Panc1 (cell line): ENCODE data around the gene PPM1G. TPM values are rescaled to one million over a fixed set of nuclear protein-coding genes. Genes with fewer than 3 reads are reported as not detected.

Experiments
- ATAC-seq: fragments of 200-7000 bp; cut with Tn5 transposase; 2 replicates; pipeline ENCODE4 v1.9.1; 2020; ENCODE audit warnings: mild to moderate bottlenecking, moderate library complexity
- BruUV-seq: library from RNA; stranded (reverse); fragments of 400-500 nt; replicated peaks from 2 replicates; lab custom pipeline; 2021; lab: Mats Ljungman, UMichigan
- CTCF ChIA-PET: fragments of 300-600 bp; sonication (Branson Sonifier 250); formaldehyde crosslinking; loops from one replicate; lab custom pipeline; 2022; ENCODE audit warnings: antibody characterized with exemption; lab: Charles Lee
- POLR2A ChIA-PET: fragments of 300-600 bp; sonication (Branson Sonifier 250); formaldehyde crosslinking; loops from one replicate; lab custom pipeline; 2022; ENCODE audit warnings: antibody characterized with exemption; lab: Charles Lee
- DNase-seq: peaks from one replicate; pipeline ENCODE4 v3.0.0-alpha.2; 2010; ENCODE audit warnings: low read depth, low spot score
- H3K27ac ChIP-seq: 2 replicates; pipeline ENCODE4 v1.5.1; 2011; ENCODE audit warnings: mild to moderate bottlenecking, low read length, inconsistent platforms
- H3K27me3 ChIP-seq: fragments of 200-500 bp; sonication (Bioruptor generic); 2 replicates; pipeline ENCODE4 v1.6.0; 2014; ENCODE audit warnings: low read length, inconsistent platforms; ENCODE audit not compliant: control insufficient read depth, insufficient read depth
- H3K36me3 ChIP-seq: fragments of 200-500 bp; sonication (Bioruptor generic); 2 replicates; pipeline ENCODE4 v1.5.1; 2014; ENCODE audit warnings: inconsistent platforms, mild to moderate bottlenecking, low read length, moderate library complexity; ENCODE audit not compliant: control insufficient read depth, insufficient read depth
- H3K4me1 ChIP-seq: 2 replicates; pipeline ENCODE4 v1.5.1; 2011; ENCODE audit warnings: inconsistent platforms, mild to moderate bottlenecking, low read length, moderate library complexity; ENCODE audit not compliant: control insufficient read depth, insufficient read depth
- H3K4me3 ChIP-seq, 2 experiments: 2 replicates each; pipeline ENCODE4 v1.5.1; 2011 to 2012; ENCODE audit warnings: low read depth in 2 of 2, low read length in 2 of 2, mild to moderate bottlenecking in 2 of 2, inconsistent platforms in 1 of 2, moderate library complexity in 1 of 2
- H3K9me3 ChIP-seq: fragments of 200-500 bp; sonication (Bioruptor generic); 2 replicates; pipeline ENCODE4 v1.5.1; 2014; ENCODE audit warnings: low read depth, mild to moderate bottlenecking, inconsistent platforms, low read length, moderate library complexity; ENCODE audit not compliant: control insufficient read depth, insufficient read depth
- CTCF ChIP-seq: fragments of 450-650 bp; IDR thresholded peaks from 2 replicates; pipeline ENCODE4 v1.5.1; 2017; ENCODE audit warnings: mild to moderate bottlenecking
- POLR2AphosphoS5 ChIP-seq: IDR thresholded peaks from 2 replicates; pipeline ENCODE4 v1.6.1; 2012; ENCODE audit warnings: mild to moderate bottlenecking, low read depth, low read length, moderate library complexity
- REST ChIP-seq, 2 experiments: IDR thresholded peaks; 2 replicates each; pipeline ENCODE4 v1.6.1; 2011 to 2012; ENCODE audit warnings: low read depth in 2 of 2, control low read depth in 1 of 2, low read length in 1 of 2, mild to moderate bottlenecking in 1 of 2, moderate library complexity in 1 of 2; ENCODE audit not compliant: insufficient read depth in 1 of 2
- SIN3A ChIP-seq: IDR thresholded peaks from 2 replicates; pipeline ENCODE4 v1.6.1; 2012; ENCODE audit warnings: low read depth, mild to moderate bottlenecking, low read length, moderate library complexity, borderline replicate concordance; ENCODE audit not compliant: insufficient read depth
- TCF7L2 ChIP-seq: IDR thresholded peaks from 2 replicates; pipeline ENCODE4 v1.6.1; 2011; ENCODE audit warnings: mild to moderate bottlenecking, low read depth, low read length, inconsistent platforms
- in situ Hi-C: cut with HindIII; loops from 2 replicates; pipeline ENCODE4 v1.10.0; 2016; ENCODE audit warnings: low sequenced_read_pairs, low pct_unique_long_range_greater_than_20kb
- intact Hi-C: fragments of 100-400 bp; cut with micrococcal nuclease; formaldehyde crosslinking; loops from one replicate; pipeline ENCODE4 v1.10.0; 2022; ENCODE audit not compliant: unreplicated experiment
- total RNA-seq: library from RNA; stranded (reverse); gene quantifications from one replicate; pipeline ENCODE4 v1.2.1, GENCODE V29; 2021; ENCODE audit not compliant: unreplicated experiment

Gene PPM1G
- total RNA-seq, 1 experiment from 2014 or later, result 115 TPM

- in situ Hi-C loops (no loop called here), intact Hi-C loops (no loop called here)
- ChIA-PET POLR2A (interaction anchor here (0.5 kb wide), 1 partner anchor 295 kb away, joined by 6 read pairs; no protein-coding TSS in a partner anchor), CTCF (no interaction called here)
- Histone ChIP-seq H3K27me3 (no peaks in the 10 kb centered on the region), H3K4me3 (no peak overlapping the region), H3K9me3 (no peaks in the 10 kb centered on the region), H3K4me1 (no peaks in the 10 kb centered on the region), H3K27ac (no peak overlapping the region), H3K36me3 (no peaks in the 10 kb centered on the region)
- TF ChIP-seq SIN3A (no peak), POLR2AphosphoS5 (no peak), CTCF (no peak), TCF7L2 (no peak), REST (IDR thresholded peaks at IDR 0.05; ENCODE audit: insufficient read depth in 1 of 2, low read depth in 2 of 2, low read length in 1 of 2) (no peak)
- DNase-seq (no peak), ATAC-seq (no peak)
- BruUV-seq, result no TSS peak
Measured at GRCh38 chr2:27421660-27422250, 12.4 kb upstream of the PPM1G start.

- no TSS peak for BruUV-seq
- TF ChIP-seq REST (IDR thresholded peaks at IDR 0.05; ENCODE audit: insufficient read depth in 1 of 2, low read depth in 2 of 2, low read length in 1 of 2) (no peak), SIN3A (no peak), POLR2AphosphoS5 (no peak), CTCF (no peak), TCF7L2 (no peak)
- Histone ChIP-seq H3K27ac (no peak overlapping the region), H3K4me1 (no peaks in the 10 kb centered on the region), H3K9me3 (no peaks in the 10 kb centered on the region), H3K4me3 (no peak overlapping the region), H3K36me3 (no peaks in the 10 kb centered on the region), H3K27me3 (no peaks in the 10 kb centered on the region)
- ChIA-PET POLR2A (interaction anchor here (0.5 kb wide), 1 partner anchor 294 kb away, joined by 6 read pairs; no protein-coding TSS in a partner anchor), CTCF (interaction anchor here (0.6 kb wide), 1 partner anchor 332 kb away, joined by 11 read pairs; no protein-coding TSS in a partner anchor)
- DNase-seq (no peak), ATAC-seq (no peak)
- in situ Hi-C loops (no loop called here), intact Hi-C loops (no loop called here)
Measured at GRCh38 chr2:27420996-27421395, 11.6 kb upstream of the PPM1G start.
